ENCODE data around the gene PMFBP1. TPM values are rescaled to one million over a fixed set of nuclear protein-coding genes. Genes with fewer than 3 reads are reported as not detected.
A peak's percentile ranks its signal among the peaks of the same experiment; 100 is the strongest.

PMFBP1 gene
- total RNA-seq, 1 experiment from 2014 or later = 0.52 TPM

DNA sequence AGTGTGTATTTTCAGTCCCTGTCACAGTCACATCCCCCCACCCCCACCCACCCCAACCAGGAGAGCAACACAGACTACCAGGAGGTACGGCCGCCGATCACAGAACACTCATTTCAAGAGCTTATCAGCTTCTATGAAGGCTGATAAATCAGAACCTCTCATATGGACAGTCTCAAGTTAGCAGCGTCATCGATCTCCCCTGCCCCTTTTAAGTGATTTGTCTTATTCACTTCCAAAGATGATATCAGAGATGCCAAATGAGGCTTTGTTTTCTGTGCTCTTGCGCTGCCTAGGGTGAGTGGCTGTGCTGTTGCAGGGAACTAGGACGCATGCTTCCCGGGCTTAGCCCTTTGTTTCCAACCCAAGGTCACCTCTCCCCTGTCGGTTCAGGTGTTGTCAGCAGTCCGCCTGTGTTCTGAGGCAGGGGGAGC is 26.8 kb upstream of the PMFBP1 start:
- peak; percentile 26 for DNase-seq
- H3K36me3 ChIP-seq (replicated peaks; ENCODE audit: control insufficient read depth, insufficient read depth, low read length) = no peaks in the 10 kb centered on the region
- H3K27me3 ChIP-seq (ENCODE audit: control insufficient read depth, insufficient read depth, low read length) = no peaks in the 10 kb centered on the region
- no peak overlapping the region for H3K4me3 ChIP-seq (ENCODE audit: insufficient read depth, low read depth, low read length)

DNA sequence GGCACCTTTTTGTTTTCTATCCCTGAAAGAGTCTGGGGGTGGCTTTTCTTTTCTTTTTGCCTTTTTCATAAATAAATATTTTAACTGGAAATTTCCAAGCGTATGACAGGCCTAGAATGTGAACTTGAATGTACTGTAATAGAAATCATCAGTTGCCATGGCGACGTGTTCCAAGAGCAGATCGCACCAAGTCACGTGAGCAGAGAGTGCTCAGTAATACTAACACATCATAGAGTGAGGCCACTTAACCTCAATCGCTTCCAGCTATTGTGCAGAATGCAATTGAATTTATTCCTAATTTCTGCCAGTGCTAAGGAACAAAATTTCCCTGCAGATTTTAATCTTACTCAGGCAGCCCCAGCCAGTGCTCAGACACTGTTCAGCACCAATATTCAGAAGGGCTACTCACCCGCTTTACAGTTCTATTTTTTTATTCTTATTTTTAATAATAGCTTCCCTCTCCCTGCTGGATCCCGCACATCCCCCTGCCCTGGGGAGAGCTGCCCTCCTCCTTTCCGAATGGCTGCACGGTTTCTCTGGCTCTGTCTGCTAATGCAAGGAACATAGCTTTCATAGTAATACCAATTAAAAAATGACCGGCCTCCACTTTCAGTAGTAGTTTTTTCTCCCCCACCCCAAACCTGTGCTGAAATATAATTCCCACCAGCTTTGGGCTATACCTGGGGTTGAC is 26.2 kb upstream of the PMFBP1 start:
- no peak overlapping the region for H3K4me3 ChIP-seq (ENCODE audit: insufficient read depth, low read depth, low read length)
- no peaks in the 10 kb centered on the region for H3K27me3 ChIP-seq (ENCODE audit: control insufficient read depth, insufficient read depth, low read length)
- no peaks in the 10 kb centered on the region for H3K36me3 ChIP-seq (replicated peaks; ENCODE audit: control insufficient read depth, insufficient read depth, low read length)
- DNase-seq = no peak

DNA sequence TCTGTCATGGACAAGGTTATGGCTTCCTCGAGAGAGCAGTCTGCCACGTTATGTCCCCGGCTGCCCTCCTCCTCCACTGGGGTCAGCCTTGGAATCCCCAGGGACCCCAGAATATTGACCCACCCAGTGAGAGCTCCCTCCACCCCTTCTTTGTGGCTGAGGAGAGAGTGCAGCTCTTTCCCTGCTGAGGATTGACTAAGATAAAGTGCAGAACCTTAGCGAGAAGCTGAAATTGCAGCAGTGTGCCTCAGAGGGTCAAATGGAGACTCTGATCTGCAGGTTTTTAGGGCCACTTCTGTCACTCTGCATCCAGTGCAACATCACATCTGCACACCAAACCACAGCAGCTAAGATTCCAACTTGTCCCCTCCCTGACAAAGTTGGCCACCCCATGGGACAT is 25.6 kb upstream of the PMFBP1 start:
- no peaks in the 10 kb centered on the region for H3K36me3 ChIP-seq (replicated peaks; ENCODE audit: control insufficient read depth, insufficient read depth, low read length)
- no peaks in the 10 kb centered on the region for H3K27me3 ChIP-seq (ENCODE audit: control insufficient read depth, insufficient read depth, low read length)
- no peak overlapping the region for H3K4me3 ChIP-seq (ENCODE audit: insufficient read depth, low read depth, low read length)
- no peak for DNase-seq

- no peaks in the 10 kb centered on the region for H3K36me3 ChIP-seq (replicated peaks; ENCODE audit: control insufficient read depth, insufficient read depth, low read length)
- peak; percentile 57 for DNase-seq
- H3K27me3 ChIP-seq (ENCODE audit: control insufficient read depth, insufficient read depth, low read length) = no peaks in the 10 kb centered on the region
- H3K4me3 ChIP-seq (ENCODE audit: insufficient read depth, low read depth, low read length) = no peak overlapping the region
Measured at GRCh38 chr16:72195609-72196008, 23.7 kb upstream of the PMFBP1 start.

DNA sequence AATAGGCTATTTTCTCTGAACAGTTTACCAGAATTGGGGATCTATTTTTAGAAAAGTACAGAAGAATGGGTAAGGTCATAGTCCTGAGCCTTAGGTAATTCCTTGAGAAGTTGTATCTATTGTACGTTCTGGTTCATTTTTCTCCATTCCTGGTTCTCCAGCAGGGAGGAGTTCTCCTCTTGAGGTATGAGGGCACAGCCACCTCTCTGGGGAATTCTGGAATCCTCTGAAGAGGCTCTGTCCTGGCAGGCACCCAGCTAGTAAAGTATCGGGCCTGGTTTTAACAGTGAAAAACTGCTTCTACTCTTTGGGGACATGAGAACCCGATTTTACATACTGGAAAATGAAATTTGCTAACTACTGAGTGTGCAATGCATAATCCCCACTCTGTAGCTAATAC is 19.6 kb upstream of the PMFBP1 start:
- Histone ChIP-seq H3K27me3 (ENCODE audit: control insufficient read depth, insufficient read depth, low read length) (no peaks in the 10 kb centered on the region), H3K4me3 (ENCODE audit: insufficient read depth, low read depth, low read length) (no peak overlapping the region), H3K36me3 (replicated peaks; ENCODE audit: control insufficient read depth, insufficient read depth, low read length) (no peaks in the 10 kb centered on the region)
- DNase-seq = no peak

DNA sequence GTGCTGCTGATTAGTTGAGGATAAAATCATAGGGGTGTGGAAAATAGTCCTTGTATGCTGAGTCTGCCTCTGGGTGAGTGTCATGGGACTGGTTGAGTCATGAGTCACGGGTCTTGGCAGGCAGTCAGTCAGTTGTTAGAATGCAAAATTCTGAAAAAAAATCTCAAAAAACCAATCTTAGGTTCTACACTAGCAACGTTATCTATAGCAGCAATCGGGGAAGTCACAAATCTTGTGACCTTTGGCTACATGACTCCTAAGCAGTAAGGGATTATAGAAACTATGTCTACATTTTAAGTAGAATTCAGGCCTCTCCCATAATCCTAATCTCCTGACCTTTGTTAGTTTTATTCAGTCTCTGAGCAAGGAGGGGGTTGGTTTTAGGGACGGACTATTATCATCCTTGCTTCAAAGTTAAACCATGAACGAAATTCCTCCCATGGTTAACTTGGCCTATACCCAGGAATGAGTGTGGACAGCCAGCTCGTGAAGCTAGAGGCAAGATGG is 18.0 kb upstream of the PMFBP1 start:
- DNase-seq = no peak
- Histone ChIP-seq H3K27me3 (ENCODE audit: control insufficient read depth, insufficient read depth, low read length) (no peaks in the 10 kb centered on the region), H3K4me3 (ENCODE audit: insufficient read depth, low read depth, low read length) (no peak overlapping the region), H3K36me3 (replicated peaks; ENCODE audit: control insufficient read depth, insufficient read depth, low read length) (no peaks in the 10 kb centered on the region)

- no peak for DNase-seq
- Histone ChIP-seq H3K27me3 (ENCODE audit: control insufficient read depth, insufficient read depth, low read length) (no peaks in the 10 kb centered on the region), H3K4me3 (ENCODE audit: insufficient read depth, low read depth, low read length) (no peak overlapping the region), H3K36me3 (replicated peaks; ENCODE audit: control insufficient read depth, insufficient read depth, low read length) (no peaks in the 10 kb centered on the region)
Measured at GRCh38 chr16:72188541-72188940, 16.6 kb upstream of the PMFBP1 start.

- Histone ChIP-seq H3K4me3 (ENCODE audit: insufficient read depth, low read depth, low read length) (no peak overlapping the region), H3K36me3 (replicated peaks; ENCODE audit: control insufficient read depth, insufficient read depth, low read length) (no peaks in the 10 kb centered on the region), H3K27me3 (ENCODE audit: control insufficient read depth, insufficient read depth, low read length) (no peaks in the 10 kb centered on the region)
- no peak for DNase-seq
Measured at GRCh38 chr16:72187551-72187950, 15.6 kb upstream of the PMFBP1 start.

DNA sequence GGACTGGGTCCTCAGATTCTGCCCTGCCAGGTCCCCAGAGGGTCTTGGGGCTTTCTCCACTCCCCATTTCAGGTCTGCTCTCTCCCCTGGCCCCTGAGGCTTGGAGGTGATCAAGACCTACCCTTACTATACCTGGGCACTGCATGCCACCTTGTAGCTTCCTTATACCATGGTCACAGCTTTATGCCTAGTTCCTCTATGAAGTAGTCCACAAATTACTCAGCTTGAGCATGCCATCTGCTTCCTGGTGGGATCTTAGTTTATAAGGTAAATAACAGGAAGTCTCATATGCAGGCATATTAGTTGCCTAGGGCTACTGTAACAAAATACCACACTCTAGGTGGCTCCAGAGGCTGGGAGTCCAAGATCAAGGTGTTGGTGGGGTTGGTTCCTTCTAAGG is 11.0 kb upstream of the PMFBP1 start:
- H3K4me3 ChIP-seq (ENCODE audit: insufficient read depth, low read depth, low read length) = no peak overlapping the region
- no peak for DNase-seq
- no peaks in the 10 kb centered on the region for H3K27me3 ChIP-seq (ENCODE audit: control insufficient read depth, insufficient read depth, low read length)
- H3K36me3 ChIP-seq (replicated peaks; ENCODE audit: control insufficient read depth, insufficient read depth, low read length) = no peaks in the 10 kb centered on the region

DNA sequence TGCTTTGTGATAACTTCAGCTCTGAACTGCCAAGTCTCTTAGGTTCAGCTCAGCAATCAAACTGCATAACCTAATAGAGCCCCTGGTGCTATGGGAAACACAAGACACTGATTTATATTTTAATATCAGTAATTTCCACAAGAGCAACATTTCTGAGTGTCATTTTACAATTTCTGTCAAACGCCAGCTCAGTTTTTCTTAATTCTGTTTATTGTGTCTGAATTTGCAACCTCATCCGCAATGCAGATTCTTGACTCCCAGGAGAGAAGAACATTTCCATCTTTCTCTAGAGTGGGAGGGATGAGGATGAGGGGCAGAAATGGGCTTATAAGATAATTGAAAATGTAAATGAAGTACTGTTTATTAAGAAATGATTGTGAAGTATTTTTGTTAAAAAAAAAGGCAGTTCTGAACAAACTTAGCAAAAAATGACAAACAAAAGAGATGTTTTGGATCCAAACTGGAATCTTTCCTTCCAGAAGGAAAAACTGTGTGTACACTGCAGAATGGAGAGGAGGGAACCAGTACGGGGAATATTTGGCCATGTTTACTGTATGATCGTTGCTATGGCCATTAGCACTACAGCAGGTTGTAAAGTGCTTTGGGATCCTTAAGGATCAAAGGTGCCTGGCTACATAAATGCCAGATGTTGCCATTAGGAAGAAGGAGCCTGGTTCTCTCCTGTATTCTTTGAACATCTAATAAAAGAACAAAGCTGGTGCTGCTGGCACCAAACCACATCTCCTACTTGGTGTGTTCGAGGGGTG is 7.4 kb upstream of the PMFBP1 start:
- Histone ChIP-seq H3K4me3 (ENCODE audit: insufficient read depth, low read depth, low read length) (no peak overlapping the region), H3K36me3 (replicated peaks; ENCODE audit: control insufficient read depth, insufficient read depth, low read length) (no peaks in the 10 kb centered on the region), H3K27me3 (ENCODE audit: control insufficient read depth, insufficient read depth, low read length) (no peaks in the 10 kb centered on the region)
- no peak for DNase-seq

DNA sequence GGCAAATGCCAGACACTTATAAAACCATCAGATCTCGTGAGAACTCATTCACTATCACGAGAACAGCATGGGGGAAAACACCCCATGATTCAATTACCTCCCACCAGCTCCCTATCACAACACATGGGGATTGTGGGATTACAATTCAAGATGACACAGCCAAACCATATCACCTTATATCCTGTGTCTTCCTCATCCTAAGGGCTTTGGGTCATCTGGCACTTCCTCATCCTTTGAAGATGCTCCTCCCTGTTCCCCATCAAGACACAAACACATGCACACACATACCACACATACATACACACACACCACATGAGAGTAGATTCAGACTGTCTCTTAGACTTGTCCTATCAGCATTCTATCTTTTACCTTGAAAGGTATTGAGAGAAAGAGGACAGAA is 2.8 kb upstream of the PMFBP1 start:
- H3K4me3 ChIP-seq (ENCODE audit: insufficient read depth, low read depth, low read length) = no peak overlapping the region
- DNase-seq = no peak
- no peaks in the 10 kb centered on the region for H3K27me3 ChIP-seq (ENCODE audit: control insufficient read depth, insufficient read depth, low read length)
- no peaks in the 10 kb centered on the region for H3K36me3 ChIP-seq (replicated peaks; ENCODE audit: control insufficient read depth, insufficient read depth, low read length)

GRCh38 chr16:72173997-72174396 is 2.0 kb upstream of the PMFBP1 start:
- no peaks in the 10 kb centered on the region for H3K36me3 ChIP-seq (replicated peaks; ENCODE audit: control insufficient read depth, insufficient read depth, low read length)
- no peaks in the 10 kb centered on the region for H3K27me3 ChIP-seq (ENCODE audit: control insufficient read depth, insufficient read depth, low read length)
- no peak overlapping the region for H3K4me3 ChIP-seq (ENCODE audit: insufficient read depth, low read depth, low read length)
- DNase-seq = no peak

- Histone ChIP-seq H3K36me3 (replicated peaks; ENCODE audit: control insufficient read depth, insufficient read depth, low read length) (no peaks in the 10 kb centered on the region), H3K4me3 (ENCODE audit: insufficient read depth, low read depth, low read length) (no peak overlapping the region), H3K27me3 (ENCODE audit: control insufficient read depth, insufficient read depth, low read length) (no peaks in the 10 kb centered on the region)
- no peak for DNase-seq
Measured at GRCh38 chr16:72171236-72171635, 719 bp downstream of the PMFBP1 start.

DNA sequence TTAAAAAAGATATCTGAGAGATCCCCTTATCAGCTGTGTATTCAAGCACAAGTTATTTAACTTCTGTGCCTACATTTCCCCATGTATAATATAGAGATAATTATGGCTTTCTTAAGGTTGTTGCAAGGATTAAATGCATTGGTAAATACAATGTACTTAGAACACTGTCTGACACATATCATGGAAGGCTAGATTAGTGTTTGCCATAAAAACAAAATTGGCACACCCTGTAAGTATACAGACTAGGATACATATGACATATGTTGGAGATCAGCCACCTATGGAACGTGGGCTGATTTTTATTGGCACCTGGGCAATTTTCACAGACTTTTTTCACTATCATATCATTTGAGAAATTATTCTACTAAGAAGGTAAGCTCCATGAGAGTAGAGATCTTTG is 2.2 kb downstream of the PMFBP1 start:
- no peak for DNase-seq
- no peak overlapping the region for H3K4me3 ChIP-seq (ENCODE audit: insufficient read depth, low read depth, low read length)
- no peaks in the 10 kb centered on the region for H3K36me3 ChIP-seq (replicated peaks; ENCODE audit: control insufficient read depth, insufficient read depth, low read length)
- no peaks in the 10 kb centered on the region for H3K27me3 ChIP-seq (ENCODE audit: control insufficient read depth, insufficient read depth, low read length)

GRCh38 chr16:72168365-72168764 is 3.6 kb downstream of the PMFBP1 start:
- no peaks in the 10 kb centered on the region for H3K27me3 ChIP-seq (ENCODE audit: control insufficient read depth, insufficient read depth, low read length)
- H3K4me3 ChIP-seq (ENCODE audit: insufficient read depth, low read depth, low read length) = no peak overlapping the region
- no peaks in the 10 kb centered on the region for H3K36me3 ChIP-seq (replicated peaks; ENCODE audit: control insufficient read depth, insufficient read depth, low read length)
- no peak for DNase-seq
